Activated CD8-positive, alpha-beta memory T cell treated with anti-CD3 and anti-CD28 coated beads for 24 hours (primary cell): ENCODE results near the gene SLC22A23.

Experiments
- DNase-seq: peaks from one replicate; pipeline ENCODE4 v3.0.0-alpha.2; 2020

The SLC22A23 gene

GRCh38 chr6:3330199-3330598 is 126.7 kb downstream of the SLC22A23 start:
- no peak for DNase-seq

- DNase-seq, result no peak
Measured at GRCh38 chr6:3329393-3330051, 127.3 kb downstream of the SLC22A23 start.

GRCh38 chr6:3328796-3329195 is 128.1 kb downstream of the SLC22A23 start:
- DNase-seq, result no peak

GRCh38 chr6:3328145-3328544 is 128.7 kb downstream of the SLC22A23 start:
- no peak for DNase-seq

DNA sequence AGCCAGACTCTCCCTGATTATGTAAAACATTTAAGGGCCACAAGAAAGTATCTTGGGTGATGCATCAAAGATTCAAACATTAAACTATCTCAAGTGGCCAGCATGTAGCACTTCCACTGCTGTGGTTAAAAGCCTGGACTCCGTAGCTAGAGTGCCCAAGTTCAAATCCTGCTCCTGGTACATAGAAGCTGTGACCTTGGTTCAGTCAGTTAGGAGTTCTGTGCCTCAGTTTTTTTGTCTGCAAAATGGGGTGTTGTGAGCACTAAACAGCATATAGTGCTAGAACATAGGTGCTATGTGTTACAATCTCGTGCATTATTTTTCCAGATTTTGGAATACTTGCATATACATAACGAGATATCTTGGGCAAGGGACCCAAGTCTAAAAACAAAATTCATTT is 129.4 kb downstream of the SLC22A23 start:
- no peak for DNase-seq

GRCh38 chr6:3326981-3327380 is 129.9 kb downstream of the SLC22A23 start:
- DNase-seq, result no peak

DNA sequence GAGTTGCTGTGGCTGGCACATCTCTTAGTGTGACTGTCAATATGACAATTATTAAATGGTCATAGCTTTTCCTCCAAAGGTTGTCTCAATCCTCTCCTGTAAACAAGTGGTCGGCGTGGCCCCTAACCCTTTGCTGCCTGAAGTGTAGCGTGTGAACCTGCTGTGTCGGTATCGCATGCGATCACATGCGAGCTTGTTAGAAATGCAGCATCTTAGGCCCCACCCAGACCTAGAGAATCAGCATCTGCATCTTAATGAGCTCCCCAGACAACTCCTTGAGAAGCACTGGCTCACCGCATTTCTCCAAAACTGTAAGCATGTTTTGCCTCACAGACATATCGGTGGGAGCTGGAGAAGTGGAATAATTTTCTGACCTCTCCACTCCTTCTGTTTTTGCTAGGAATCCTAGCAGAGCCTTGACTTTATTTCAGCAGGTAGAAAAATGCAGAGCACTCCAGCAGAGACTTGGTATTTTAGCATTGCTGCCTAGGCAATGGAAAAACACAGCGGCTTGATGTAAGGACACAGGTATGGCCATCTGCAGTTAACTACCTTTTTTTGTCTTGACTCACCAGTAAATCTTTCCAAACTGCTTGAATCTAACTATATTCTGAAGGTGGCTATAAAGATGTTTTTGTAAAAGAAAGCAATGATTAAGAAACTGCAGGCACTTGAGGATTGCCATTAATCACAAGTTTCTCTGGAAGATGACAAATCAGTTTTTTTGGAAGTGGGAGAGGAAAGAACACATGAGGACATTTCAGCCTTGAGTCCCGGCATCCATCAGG is 130.5 kb downstream of the SLC22A23 start:
- no peak for DNase-seq

DNA sequence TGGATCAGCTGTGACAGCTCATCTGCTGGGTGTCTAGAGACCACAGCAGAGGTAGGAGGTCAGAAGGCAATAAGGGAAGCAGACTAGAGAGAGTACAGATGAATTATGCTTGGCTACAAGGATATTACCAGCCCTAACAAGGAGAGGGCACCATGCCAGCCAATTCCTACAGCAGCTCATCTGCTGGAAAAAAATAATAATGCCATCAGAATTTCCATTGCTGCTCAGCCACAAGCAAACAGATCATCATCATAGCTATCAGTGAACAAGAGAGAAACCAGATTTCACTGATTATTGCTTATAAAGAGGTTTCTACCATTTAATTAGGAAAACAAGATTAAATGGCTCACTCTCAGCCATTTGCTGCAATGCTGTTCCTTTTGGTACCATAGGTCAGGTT is 131.6 kb downstream of the SLC22A23 start:
- DNase-seq, result no peak

DNA sequence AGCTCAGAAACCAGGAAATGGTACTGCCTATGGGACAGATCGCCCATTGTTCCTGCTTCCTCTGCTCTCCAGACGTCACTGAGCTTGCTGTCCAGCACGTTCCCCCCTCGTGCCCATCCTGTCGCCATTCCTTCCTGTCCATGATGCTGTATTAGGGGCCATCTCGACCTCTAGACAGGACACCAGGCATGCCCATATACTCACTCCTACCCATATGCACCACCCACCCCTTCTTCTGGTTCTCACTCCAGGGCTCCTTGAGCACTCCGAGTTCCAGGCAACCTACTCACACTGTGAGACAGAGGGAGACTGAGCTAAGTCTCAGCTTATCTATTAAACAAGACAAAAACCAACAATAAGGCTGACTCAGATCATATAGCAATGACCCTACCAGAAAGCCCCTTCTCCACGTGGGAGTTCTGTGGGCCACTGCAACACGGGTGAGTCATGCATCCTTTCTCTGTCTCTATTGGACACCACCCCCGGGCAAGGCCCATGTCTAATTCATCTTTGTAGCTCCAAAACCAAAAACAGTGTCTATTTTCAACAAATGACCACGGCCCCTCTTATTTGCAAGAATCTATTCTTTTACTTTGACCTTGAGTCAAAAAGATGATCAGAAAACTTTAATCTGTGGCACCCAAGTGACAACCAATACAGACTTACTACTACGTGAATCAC is 132.4 kb downstream of the SLC22A23 start:
- no peak for DNase-seq

- no peak for DNase-seq
Measured at GRCh38 chr6:3323696-3324261, 133.1 kb downstream of the SLC22A23 start.

DNA sequence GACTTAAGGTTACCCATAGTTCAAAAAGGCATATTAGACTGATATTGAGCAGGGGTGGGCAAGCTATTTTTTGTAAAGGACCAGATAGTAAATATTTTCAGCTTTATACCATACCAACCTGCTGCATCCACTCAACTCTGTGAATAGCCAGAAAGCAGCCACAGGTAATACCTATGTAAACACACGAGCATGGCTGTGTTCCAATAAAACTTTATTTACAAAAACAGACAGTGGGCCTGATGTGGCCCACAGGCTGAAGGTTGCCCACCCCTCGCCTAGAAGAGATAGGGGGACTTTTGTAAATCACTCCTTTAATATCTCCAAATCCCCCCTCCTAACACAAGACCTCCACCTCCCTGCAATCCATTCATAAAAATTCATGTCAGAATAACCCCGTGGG is 133.7 kb downstream of the SLC22A23 start:
- no peak for DNase-seq

DNA sequence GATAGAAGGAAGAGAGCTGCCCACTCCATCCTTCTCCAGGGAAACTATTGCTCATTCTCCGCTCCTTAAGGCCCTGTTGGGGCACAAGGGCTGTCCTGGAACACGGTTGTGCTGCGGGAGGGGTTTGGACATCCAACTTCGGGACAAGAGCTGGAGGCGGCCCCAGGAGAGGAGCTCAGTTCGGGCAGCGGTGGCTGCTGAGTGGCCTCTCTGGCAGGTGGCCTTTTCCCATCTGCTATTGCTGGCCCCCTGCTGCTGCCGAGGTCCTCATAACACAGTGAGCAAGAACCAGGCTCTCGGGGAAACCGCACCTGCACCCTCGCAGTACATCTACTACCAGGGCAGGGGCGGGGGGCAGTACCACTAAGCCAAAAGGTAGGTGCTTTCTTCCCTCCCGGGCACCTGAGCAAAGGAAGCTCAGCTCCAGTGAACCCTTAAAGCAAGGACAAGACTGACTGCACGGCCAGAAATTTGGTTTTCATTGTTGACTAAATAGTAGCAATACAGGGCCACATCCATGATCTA is 134.4 kb downstream of the SLC22A23 start:
- no peak for DNase-seq

GRCh38 chr6:3321875-3322274 is 135.0 kb downstream of the SLC22A23 start:
- DNase-seq, result no peak

DNA sequence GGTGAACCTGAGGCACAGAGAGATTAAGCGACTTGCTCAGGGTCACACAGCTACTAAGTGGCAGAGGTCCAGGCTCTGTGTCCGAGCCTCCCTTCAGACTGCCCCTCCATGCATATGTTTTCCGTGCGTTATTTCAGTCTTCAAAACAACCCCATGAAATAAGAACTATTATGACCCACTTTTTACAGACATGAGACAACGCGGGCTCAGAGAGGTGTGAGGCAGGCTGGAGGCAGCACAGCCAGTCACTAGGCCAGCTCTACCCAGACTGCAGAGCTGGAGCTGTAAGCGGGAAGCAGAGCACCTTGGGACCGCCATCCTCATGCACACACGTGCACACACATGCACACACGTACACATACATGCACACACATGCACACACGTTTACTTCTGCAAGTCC is 135.8 kb downstream of the SLC22A23 start:
- no peak for DNase-seq

GRCh38 chr6:3320238-3320811 is 136.5 kb downstream of the SLC22A23 start:
- DNase-seq, result no peak

DNA sequence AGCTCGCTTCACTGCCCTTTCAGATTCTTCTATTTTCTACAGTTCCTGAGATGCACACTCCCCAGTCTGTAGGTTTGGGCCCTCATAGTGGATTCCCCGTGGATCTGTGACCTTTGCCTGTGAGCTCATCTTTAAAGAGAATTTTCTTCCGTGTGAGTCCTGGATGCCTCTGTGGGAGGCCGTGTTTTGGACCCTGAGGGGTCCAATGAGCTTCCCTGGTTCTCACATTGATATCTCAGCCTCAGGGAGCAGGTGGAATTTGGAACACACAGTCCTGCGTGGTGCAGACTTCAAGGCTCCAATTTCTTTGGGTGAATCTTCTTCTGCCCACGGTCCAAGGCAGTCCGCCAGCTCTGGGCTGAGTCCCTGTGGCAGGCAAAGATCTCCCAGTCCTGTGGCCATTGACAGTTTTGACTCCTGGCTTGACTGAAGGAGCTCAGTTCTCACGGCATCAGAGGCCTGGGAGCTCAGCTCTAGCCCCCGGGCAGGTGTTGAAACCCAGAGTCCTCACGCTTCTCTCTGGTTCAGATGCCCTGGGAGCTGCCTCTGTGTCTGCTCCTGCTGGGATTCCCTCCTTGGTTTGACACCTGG is 137.1 kb downstream of the SLC22A23 start:
- DNase-seq, result no peak

DNA sequence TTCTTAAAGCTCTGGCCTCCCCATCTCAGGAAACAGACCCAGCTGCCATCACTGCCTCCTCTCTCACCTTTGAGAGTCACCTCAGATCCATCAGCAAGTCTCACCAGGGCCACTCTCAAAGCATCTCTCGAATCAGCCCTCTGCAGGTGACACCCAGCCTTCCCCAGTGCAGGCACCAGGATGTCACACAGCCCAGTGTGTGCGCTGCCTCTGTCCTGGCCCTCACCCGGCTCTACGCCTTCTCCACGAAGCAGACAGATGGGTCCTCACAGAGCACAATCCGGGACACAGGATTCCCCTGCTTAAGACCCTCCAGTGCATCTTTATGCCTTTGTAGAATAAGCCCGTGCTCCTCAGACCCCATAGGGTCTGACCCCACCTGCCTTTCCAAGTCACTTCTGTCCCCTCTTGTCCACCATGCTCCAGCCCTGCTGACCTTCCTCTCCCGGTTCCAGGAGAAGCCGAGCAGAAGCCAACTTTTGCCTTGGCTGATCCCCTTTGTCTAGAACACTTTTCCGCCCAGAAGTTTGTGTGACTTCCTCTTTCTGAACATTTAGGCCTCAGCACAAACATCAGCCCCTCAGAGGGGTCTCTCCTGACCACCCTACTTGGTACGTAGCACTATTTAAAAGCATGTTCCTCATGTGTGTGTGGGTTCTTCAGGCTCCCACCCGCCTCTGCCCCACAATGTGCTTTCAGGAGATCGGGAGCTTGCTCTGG is 137.9 kb downstream of the SLC22A23 start:
- DNase-seq, result no peak

DNA sequence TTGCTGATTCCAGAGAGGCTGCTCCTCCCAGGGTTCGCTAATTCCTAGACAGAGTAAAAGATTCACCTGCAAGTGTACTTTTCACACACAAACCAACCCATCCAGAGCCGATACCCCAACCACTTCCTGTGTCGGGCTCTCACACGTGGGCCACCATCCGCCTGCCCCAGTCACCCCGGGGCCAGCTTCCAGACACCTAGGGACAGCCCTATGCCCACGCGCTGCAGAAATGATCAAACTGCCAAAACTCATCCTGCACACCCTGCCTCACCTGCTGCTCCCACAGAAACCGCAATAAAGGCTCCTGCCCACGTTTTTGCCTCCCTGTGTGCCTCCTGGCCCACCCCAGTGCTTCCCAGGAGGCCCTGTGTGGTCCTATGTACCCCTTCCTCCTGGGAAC is 138.6 kb downstream of the SLC22A23 start:
- DNase-seq, result peak; percentile 63

- DNase-seq, result no peak
Measured at GRCh38 chr6:3317741-3318211, 139.1 kb downstream of the SLC22A23 start.

GRCh38 chr6:3316818-3317217 is 140.0 kb downstream of the SLC22A23 start:
- DNase-seq, result no peak

GRCh38 chr6:3316331-3316730 is 140.5 kb downstream of the SLC22A23 start:
- no peak for DNase-seq

- no peak for DNase-seq
Measured at GRCh38 chr6:3315841-3316240, 141.0 kb downstream of the SLC22A23 start.
